ENCODE results near the gene ERGIC2. TPM values are rescaled to one million over a fixed set of nuclear protein-coding genes. Genes with fewer than 3 reads are reported as not detected.
A peak's percentile ranks its signal among the peaks of the same experiment; 100 is the strongest.
"Not testable (repeated sequence)": the region's sequence is repeated elsewhere in the genome, so short reads cannot be mapped to it uniquely, and the experiment has no call there.

ERGIC2 gene
- 22.3 and 24.1 TPM in 2 replicates for total RNA-seq

- peak; percentile 99 for DNase-seq (ENCODE audit: low read depth in 2 of 2)
Measured at GRCh38 chr12:29380536-29381523, at the start of gene ERGIC2. Gene ERGIC2, minus strand, starts transcription at chr12:29381172. Its CDS starts 9,539 bp downstream, at chr12:29371633.

GRCh38 chr12:29430716-29431044 lies 49.7 kb upstream of the ERGIC2 start:
- no peak for DNase-seq (ENCODE audit: low read depth in 2 of 2)

GRCh38 chr12:29429999-29430715 lies 49.2 kb upstream of the ERGIC2 start:
- DNase-seq (ENCODE audit: low read depth in 2 of 2): no peak

- peak; percentile 74 to 78 for DNase-seq (ENCODE audit: low read depth in 2 of 2)
Measured at GRCh38 chr12:29428633-29429032, 47.7 kb upstream of the ERGIC2 start.

GRCh38 chr12:29427964-29428363 lies 47.0 kb upstream of the ERGIC2 start:
- peak in 1 of 2 donors; percentile 8 for DNase-seq (ENCODE audit: low read depth in 2 of 2)

GRCh38 chr12:29426498-29426897 lies 45.5 kb upstream of the ERGIC2 start:
- peak; percentile 4 to 56 for DNase-seq (ENCODE audit: low read depth in 2 of 2)

GRCh38 chr12:29425722-29426121 lies 44.8 kb upstream of the ERGIC2 start:
- peak in 1 of 2 donors; percentile 49 for DNase-seq (ENCODE audit: low read depth in 2 of 2)

GRCh38 chr12:29416748-29417147 lies 35.8 kb upstream of the ERGIC2 start:
- DNase-seq (ENCODE audit: low read depth in 2 of 2): no peak

- no peak for DNase-seq (ENCODE audit: low read depth in 2 of 2)
Measured at GRCh38 chr12:29415111-29415510, 34.1 kb upstream of the ERGIC2 start.

- DNase-seq (ENCODE audit: low read depth in 2 of 2): no peak
Measured at GRCh38 chr12:29414368-29414767, 33.4 kb upstream of the ERGIC2 start.

GRCh38 chr12:29405561-29405960 lies 24.6 kb upstream of the ERGIC2 start:
- DNase-seq (ENCODE audit: low read depth in 2 of 2): no peak

- DNase-seq (ENCODE audit: low read depth in 2 of 2): no peak
Measured at GRCh38 chr12:29403991-29404390, 23.0 kb upstream of the ERGIC2 start.

GRCh38 chr12:29402437-29402836 lies 21.5 kb upstream of the ERGIC2 start:
- DNase-seq (ENCODE audit: low read depth in 2 of 2): no peak

- DNase-seq (ENCODE audit: low read depth in 2 of 2): no peak
Measured at GRCh38 chr12:29398495-29398894, 17.5 kb upstream of the ERGIC2 start.

GRCh38 chr12:29396774-29397173 lies 15.8 kb upstream of the ERGIC2 start:
- no peak for DNase-seq (ENCODE audit: low read depth in 2 of 2)

GRCh38 chr12:29395356-29395755 lies 14.4 kb upstream of the ERGIC2 start:
- no peak for DNase-seq (ENCODE audit: low read depth in 2 of 2)

- DNase-seq (ENCODE audit: low read depth in 2 of 2): peak; percentile 26 to 69
Measured at GRCh38 chr12:29390419-29390818, 9.4 kb upstream of the ERGIC2 start.

- DNase-seq (ENCODE audit: low read depth in 2 of 2): peak in 1 of 2 donors; percentile 8
Measured at GRCh38 chr12:29389295-29389919, 8.4 kb upstream of the ERGIC2 start.

GRCh38 chr12:29386084-29386680 lies 5.2 kb upstream of the ERGIC2 start:
- DNase-seq (ENCODE audit: low read depth in 2 of 2): not testable (repeated sequence)

GRCh38 chr12:29385194-29385593 lies 4.2 kb upstream of the ERGIC2 start:
- DNase-seq (ENCODE audit: low read depth in 2 of 2): not testable (repeated sequence)

GRCh38 chr12:29382251-29382650 lies 1.3 kb upstream of the ERGIC2 start:
- no peak for DNase-seq (ENCODE audit: low read depth in 2 of 2)

- no peak for DNase-seq (ENCODE audit: low read depth in 2 of 2)
Measured at GRCh38 chr12:29376118-29376517, 4.9 kb downstream of the ERGIC2 start.

Measured in dermis microvascular lymphatic vessel endothelial cell (primary cell).